ENCODE results near the gene FBXO34.

DNA sequence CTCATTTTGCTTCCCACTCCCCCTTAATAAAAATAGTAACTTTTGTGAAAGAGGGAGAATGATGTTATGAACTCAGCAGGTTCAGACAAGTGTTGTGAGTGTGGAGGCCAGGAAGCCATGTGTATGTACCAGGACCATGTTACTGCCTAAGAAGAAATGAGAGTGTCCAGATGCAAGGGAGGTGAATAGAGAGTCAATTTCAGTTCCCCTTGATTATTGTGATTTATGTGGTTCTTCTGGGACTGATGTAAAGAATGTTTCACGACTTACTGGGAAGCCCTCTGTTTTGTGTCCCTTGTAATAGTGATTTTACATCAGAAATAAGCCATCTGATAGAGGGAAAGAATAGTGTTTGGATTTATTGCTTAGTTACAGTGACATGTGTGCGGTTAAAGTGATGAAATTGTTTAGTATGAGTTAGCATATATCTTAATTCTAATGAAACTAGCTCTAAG lies 32.5 kb downstream of the FBXO34 start:
- TF ChIP-seq, protein P1, sequence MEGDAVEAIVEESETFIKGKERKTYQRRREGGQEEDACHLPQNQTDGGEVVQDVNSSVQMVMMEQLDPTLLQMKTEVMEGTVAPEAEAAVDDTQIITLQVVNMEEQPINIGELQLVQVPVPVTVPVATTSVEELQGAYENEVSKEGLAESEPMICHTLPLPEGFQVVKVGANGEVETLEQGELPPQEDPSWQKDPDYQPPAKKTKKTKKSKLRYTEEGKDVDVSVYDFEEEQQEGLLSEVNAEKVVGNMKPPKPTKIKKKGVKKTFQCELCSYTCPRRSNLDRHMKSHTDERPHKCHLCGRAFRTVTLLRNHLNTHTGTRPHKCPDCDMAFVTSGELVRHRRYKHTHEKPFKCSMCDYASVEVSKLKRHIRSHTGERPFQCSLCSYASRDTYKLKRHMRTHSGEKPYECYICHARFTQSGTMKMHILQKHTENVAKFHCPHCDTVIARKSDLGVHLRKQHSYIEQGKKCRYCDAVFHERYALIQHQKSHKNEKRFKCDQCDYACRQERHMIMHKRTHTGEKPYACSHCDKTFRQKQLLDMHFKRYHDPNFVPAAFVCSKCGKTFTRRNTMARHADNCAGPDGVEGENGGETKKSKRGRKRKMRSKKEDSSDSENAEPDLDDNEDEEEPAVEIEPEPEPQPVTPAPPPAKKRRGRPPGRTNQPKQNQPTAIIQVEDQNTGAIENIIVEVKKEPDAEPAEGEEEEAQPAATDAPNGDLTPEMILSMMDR (conservative IDR thresholded peaks at IDR 0.05 in 1 of 2, IDR thresholded peaks at IDR 0.05 in 1 of 2; ENCODE audit: extremely low read depth in 1 of 2, insufficient read depth in 1 of 2, low read depth in 1 of 2, low read length in 2 of 2): no peak
- no peak for TF ChIP-seq EZH2 (IDR thresholded peaks at IDR 0.05; ENCODE audit: borderline replicate concordance, low read length)

Data from mammary epithelial cell (primary cell).